ENCODE data around the gene GRIN2C.

GRIN2C gene

GRCh38 chr17:74815550-74816370 is 43.9 kb downstream of the GRIN2C start:
- no peak overlapping the region for H3K4me2 ChIP-seq (ENCODE audit: low read length)
- no peak overlapping the region for H2AFZ ChIP-seq (ENCODE audit: low read depth, low read length)
- H3K79me2 ChIP-seq (ENCODE audit: low read length): no peaks in the 10 kb centered on the region
- no peak overlapping the region for H3K9ac ChIP-seq (ENCODE audit: low read length)
- no peak overlapping the region for H3K4me3 ChIP-seq (ENCODE audit: low read length)
- no peaks in the 10 kb centered on the region for H3K4me1 ChIP-seq (ENCODE audit: low read length)
- peak; percentile 35 for TF ChIP-seq CTCF (IDR thresholded peaks at IDR 0.05; ENCODE audit: low read depth, low read length)
- no peak for TF ChIP-seq EZH2phosphoT487 (IDR thresholded peaks at IDR 0.05; ENCODE audit: low read depth)
- no peaks in the 10 kb centered on the region for H3K36me3 ChIP-seq (replicated peaks; ENCODE audit: low read depth, low read length)
- no peak overlapping the region for H3K27ac ChIP-seq (ENCODE audit: low read length)
- no peaks in the 10 kb centered on the region for H3K9me3 ChIP-seq (ENCODE audit: insufficient read depth, low read length)
- no peaks in the 10 kb centered on the region for H3K27me3 ChIP-seq (ENCODE audit: low read depth, low read length)
- no peaks in the 10 kb centered on the region for H4K20me1 ChIP-seq (ENCODE audit: insufficient read depth, low read length)

- TF ChIP-seq EZH2phosphoT487 (IDR thresholded peaks at IDR 0.05; ENCODE audit: low read depth) (no peak), CTCF (IDR thresholded peaks at IDR 0.05; ENCODE audit: low read depth, low read length) (no peak)
- Histone ChIP-seq H3K27me3 (ENCODE audit: low read depth, low read length) (no peaks in the 10 kb centered on the region), H3K9me3 (ENCODE audit: insufficient read depth, low read length) (no peaks in the 10 kb centered on the region)
These were observed 44.6 kb downstream of the GRIN2C start for GRCh38 chr17:74815067-74815466.

DNA sequence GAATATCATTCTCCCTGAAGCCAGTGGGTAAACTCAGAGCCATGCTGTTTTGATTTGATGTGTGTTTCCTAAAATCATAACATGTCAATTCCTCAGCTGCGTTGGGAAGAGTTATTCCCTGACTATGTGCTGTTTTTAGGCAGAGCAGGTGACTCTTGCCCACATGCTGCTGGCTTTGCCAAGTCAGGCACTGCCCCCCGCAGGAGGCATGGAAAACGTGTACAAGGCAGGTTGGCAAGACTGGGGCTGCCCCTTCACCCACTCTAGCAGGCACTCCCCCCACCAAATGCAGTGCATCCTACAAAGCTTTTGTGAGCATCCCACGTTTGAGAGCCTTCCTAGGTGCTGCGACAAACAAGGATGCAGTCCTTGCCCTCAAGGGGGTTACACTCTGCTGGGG is 45.2 kb downstream of the GRIN2C start:
- TF ChIP-seq EZH2phosphoT487 (IDR thresholded peaks at IDR 0.05; ENCODE audit: low read depth): no peak
- peak; percentile 26 for TF ChIP-seq CTCF (IDR thresholded peaks at IDR 0.05; ENCODE audit: low read depth, low read length)

More at GRCh38 chr17:74815067-74815466, 44.6 kb downstream of the GRIN2C start:
- H4K20me1 ChIP-seq (ENCODE audit: insufficient read depth, low read length): no peaks in the 10 kb centered on the region
- H3K4me1 ChIP-seq (ENCODE audit: low read length): no peaks in the 10 kb centered on the region
- H3K36me3 ChIP-seq (replicated peaks; ENCODE audit: low read depth, low read length): no peaks in the 10 kb centered on the region
- H3K27ac ChIP-seq (ENCODE audit: low read length): no peak overlapping the region
- H2AFZ ChIP-seq (ENCODE audit: low read depth, low read length): no peak overlapping the region
- H3K9ac ChIP-seq (ENCODE audit: low read length): no peak overlapping the region
- H3K79me2 ChIP-seq (ENCODE audit: low read length): no peaks in the 10 kb centered on the region
- no peak overlapping the region for H3K4me3 ChIP-seq (ENCODE audit: low read length)
- H3K4me2 ChIP-seq (ENCODE audit: low read length): no peak overlapping the region

GRCh38 chr17:74812109-74813009 is 47.3 kb downstream of the GRIN2C start:
- no peak overlapping the region for H2AFZ ChIP-seq (ENCODE audit: low read depth, low read length)
- H3K9ac ChIP-seq (ENCODE audit: low read length): no peak overlapping the region
- H3K79me2 ChIP-seq (ENCODE audit: low read length): no peaks in the 10 kb centered on the region
- H3K27ac ChIP-seq (ENCODE audit: low read length): no peak overlapping the region
- H3K4me2 ChIP-seq (ENCODE audit: low read length): no peak overlapping the region
- H4K20me1 ChIP-seq (ENCODE audit: insufficient read depth, low read length): no peaks in the 10 kb centered on the region
- no peaks in the 10 kb centered on the region for H3K36me3 ChIP-seq (replicated peaks; ENCODE audit: low read depth, low read length)
- H3K4me1 ChIP-seq (ENCODE audit: low read length): no peaks in the 10 kb centered on the region
- H3K4me3 ChIP-seq (ENCODE audit: low read length): no peak overlapping the region
- TF ChIP-seq CTCF (IDR thresholded peaks at IDR 0.05; ENCODE audit: low read depth, low read length) (no peak), EZH2phosphoT487 (IDR thresholded peaks at IDR 0.05; ENCODE audit: low read depth) (no peak)
- H3K27me3 ChIP-seq (ENCODE audit: low read depth, low read length): no peaks in the 10 kb centered on the region
- no peaks in the 10 kb centered on the region for H3K9me3 ChIP-seq (ENCODE audit: insufficient read depth, low read length)

More for the DNA sequence above, 45.2 kb downstream of the GRIN2C start:
- Histone ChIP-seq H2AFZ (ENCODE audit: low read depth, low read length) (no peak overlapping the region), H3K9me3 (ENCODE audit: insufficient read depth, low read length) (no peaks in the 10 kb centered on the region), H3K27ac (ENCODE audit: low read length) (no peak overlapping the region), H3K4me3 (ENCODE audit: low read length) (no peak overlapping the region), H3K27me3 (ENCODE audit: low read depth, low read length) (no peaks in the 10 kb centered on the region), H4K20me1 (ENCODE audit: insufficient read depth, low read length) (no peaks in the 10 kb centered on the region), H3K4me2 (ENCODE audit: low read length) (no peak overlapping the region), H3K9ac (ENCODE audit: low read length) (no peak overlapping the region), H3K4me1 (ENCODE audit: low read length) (no peaks in the 10 kb centered on the region), H3K36me3 (replicated peaks; ENCODE audit: low read depth, low read length) (no peaks in the 10 kb centered on the region), H3K79me2 (ENCODE audit: low read length) (no peaks in the 10 kb centered on the region)

Data from OCI-LY3 (cell line).